ENCODE results near the gene FLYWCH1.
"Not testable (repeated sequence)": the region's sequence is repeated elsewhere in the genome, so short reads cannot be mapped to it uniquely, and the experiment has no call there.

- TF ChIP-seq, protein P1, sequence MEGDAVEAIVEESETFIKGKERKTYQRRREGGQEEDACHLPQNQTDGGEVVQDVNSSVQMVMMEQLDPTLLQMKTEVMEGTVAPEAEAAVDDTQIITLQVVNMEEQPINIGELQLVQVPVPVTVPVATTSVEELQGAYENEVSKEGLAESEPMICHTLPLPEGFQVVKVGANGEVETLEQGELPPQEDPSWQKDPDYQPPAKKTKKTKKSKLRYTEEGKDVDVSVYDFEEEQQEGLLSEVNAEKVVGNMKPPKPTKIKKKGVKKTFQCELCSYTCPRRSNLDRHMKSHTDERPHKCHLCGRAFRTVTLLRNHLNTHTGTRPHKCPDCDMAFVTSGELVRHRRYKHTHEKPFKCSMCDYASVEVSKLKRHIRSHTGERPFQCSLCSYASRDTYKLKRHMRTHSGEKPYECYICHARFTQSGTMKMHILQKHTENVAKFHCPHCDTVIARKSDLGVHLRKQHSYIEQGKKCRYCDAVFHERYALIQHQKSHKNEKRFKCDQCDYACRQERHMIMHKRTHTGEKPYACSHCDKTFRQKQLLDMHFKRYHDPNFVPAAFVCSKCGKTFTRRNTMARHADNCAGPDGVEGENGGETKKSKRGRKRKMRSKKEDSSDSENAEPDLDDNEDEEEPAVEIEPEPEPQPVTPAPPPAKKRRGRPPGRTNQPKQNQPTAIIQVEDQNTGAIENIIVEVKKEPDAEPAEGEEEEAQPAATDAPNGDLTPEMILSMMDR (IDR thresholded peaks at IDR 0.05; ENCODE audit: low read depth, low read length, missing input control): not testable (repeated sequence)
- TF ChIP-seq RAD21 (IDR thresholded peaks at IDR 0.05); ATF3 (IDR thresholded peaks at IDR 0.05); JUND (IDR thresholded peaks at IDR 0.05); FOXA1 (IDR thresholded peaks at IDR 0.05); GABPA (IDR thresholded peaks at IDR 0.05 in 1 of 2, conservative IDR thresholded peaks at IDR 0.05 in 1 of 2); TAF1 (conservative IDR thresholded peaks at IDR 0.05); ZBTB33 (IDR thresholded peaks at IDR 0.05): not testable (repeated sequence)
- TF ChIP-seq, protein P2, sequence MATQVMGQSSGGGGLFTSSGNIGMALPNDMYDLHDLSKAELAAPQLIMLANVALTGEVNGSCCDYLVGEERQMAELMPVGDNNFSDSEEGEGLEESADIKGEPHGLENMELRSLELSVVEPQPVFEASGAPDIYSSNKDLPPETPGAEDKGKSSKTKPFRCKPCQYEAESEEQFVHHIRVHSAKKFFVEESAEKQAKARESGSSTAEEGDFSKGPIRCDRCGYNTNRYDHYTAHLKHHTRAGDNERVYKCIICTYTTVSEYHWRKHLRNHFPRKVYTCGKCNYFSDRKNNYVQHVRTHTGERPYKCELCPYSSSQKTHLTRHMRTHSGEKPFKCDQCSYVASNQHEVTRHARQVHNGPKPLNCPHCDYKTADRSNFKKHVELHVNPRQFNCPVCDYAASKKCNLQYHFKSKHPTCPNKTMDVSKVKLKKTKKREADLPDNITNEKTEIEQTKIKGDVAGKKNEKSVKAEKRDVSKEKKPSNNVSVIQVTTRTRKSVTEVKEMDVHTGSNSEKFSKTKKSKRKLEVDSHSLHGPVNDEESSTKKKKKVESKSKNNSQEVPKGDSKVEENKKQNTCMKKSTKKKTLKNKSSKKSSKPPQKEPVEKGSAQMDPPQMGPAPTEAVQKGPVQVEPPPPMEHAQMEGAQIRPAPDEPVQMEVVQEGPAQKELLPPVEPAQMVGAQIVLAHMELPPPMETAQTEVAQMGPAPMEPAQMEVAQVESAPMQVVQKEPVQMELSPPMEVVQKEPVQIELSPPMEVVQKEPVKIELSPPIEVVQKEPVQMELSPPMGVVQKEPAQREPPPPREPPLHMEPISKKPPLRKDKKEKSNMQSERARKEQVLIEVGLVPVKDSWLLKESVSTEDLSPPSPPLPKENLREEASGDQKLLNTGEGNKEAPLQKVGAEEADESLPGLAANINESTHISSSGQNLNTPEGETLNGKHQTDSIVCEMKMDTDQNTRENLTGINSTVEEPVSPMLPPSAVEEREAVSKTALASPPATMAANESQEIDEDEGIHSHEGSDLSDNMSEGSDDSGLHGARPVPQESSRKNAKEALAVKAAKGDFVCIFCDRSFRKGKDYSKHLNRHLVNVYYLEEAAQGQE (IDR thresholded peaks at IDR 0.05): not testable (repeated sequence)
- TF ChIP-seq, protein P3, sequence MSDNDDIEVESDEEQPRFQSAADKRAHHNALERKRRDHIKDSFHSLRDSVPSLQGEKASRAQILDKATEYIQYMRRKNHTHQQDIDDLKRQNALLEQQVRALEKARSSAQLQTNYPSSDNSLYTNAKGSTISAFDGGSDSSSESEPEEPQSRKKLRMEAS (IDR thresholded peaks at IDR 0.05): not testable (repeated sequence)
These were observed 16.4 kb downstream of the FLYWCH1 start for GRCh38 chr16:2928151-2928550.

Data from liver (tissue), 3 donors.